Left lung (tissue), 10 donors: Measurements from ENCODE around the gene PEAR1. TPM values are rescaled to one million over a fixed set of nuclear protein-coding genes. Genes with fewer than 3 reads are reported as not detected.

Experiments
- ATAC-seq: fragments of 200-7000 bp; cut with Tn5 transposase; one replicate; pipeline ENCODE4 v1.9.1; 2020; ENCODE audit warnings: moderate library complexity
- DNase-seq, 4 donors: peaks; one replicate each; pipeline ENCODE4 v3.0.0-alpha.2; 2013 to 2020
- H3K27ac ChIP-seq, 2 donors: fragments of 200-600 bp; sonication (generic) in 1 of 2; one replicate each; pipeline versions ENCODE4 v1.5.0 to v1.8.0; 2020 to 2021
- H3K27me3 ChIP-seq, 2 donors: fragments of 200-600 bp; sonication (generic) in 1 of 2; one replicate each; pipeline versions ENCODE4 v1.5.0 to v1.8.0; 2020 to 2021
- H3K36me3 ChIP-seq, 2 donors: fragments of 200-600 bp; sonication (generic) in 1 of 2; one replicate each; pipeline versions ENCODE4 v1.5.0 to v1.8.0; 2020 to 2021
- H3K4me1 ChIP-seq, 2 donors: fragments of 200-600 bp; one replicate each; pipeline ENCODE4 v1.8.0; 2021
- H3K4me3 ChIP-seq, 2 donors: fragments of 200-600 bp; sonication (generic) in 1 of 2; one replicate each; pipeline versions ENCODE4 v1.5.0 to v1.8.0; 2020 to 2021; ENCODE audit warnings: mild to moderate bottlenecking in 1 of 2
- H3K9me3 ChIP-seq, 2 donors: fragments of 200-600 bp; sonication (generic) in 1 of 2; one replicate each; pipeline versions ENCODE4 v1.5.0 to v1.8.0; 2020 to 2021
- intact Hi-C, 2 donors: fragments of 100-400 bp; cut with DNase I; formaldehyde crosslinking; loops; one replicate each; pipeline versions ENCODE4 v1.11.2 to v1.14.2; 2022
- polyA plus RNA-seq, 6 donors: library from polyadenylated mRNA; unstranded; fragments of 120-200 nt; gene quantifications; one replicate each; pipeline ENCODE4 v1.2.1, GENCODE V29; 2013; ENCODE audit not compliant: insufficient read length in 6 of 6
- total RNA-seq, 2 donors: library from RNA; stranded (reverse); fragmentation: NEBNext Ultra II Directional; extraction: Animal tissue kit (Norgen Biotek cat#: 25700); gene quantifications; one replicate each; pipeline ENCODE4 v1.2.1, GENCODE V29; 2021
- TF ChIP-seq, protein P1 (sequence below), 2 donors: fragments of 200-600 bp; sonication (generic) in 1 of 2; IDR thresholded peaks; one replicate each; pipeline versions ENCODE4 v1.5.0 to v1.8.0; 2021; ENCODE audit warnings: antibody characterized with exemption in 2 of 2
- donor health status: DM: no; HTN: yes; CAD: no.
- donor health status: DM: no; HTN: no; CAD: no.

PEAR1 gene
- total and polyA plus RNA-seq, 8 donors, result 10.6 to 30.1 (median 28.3) TPM

DNA sequence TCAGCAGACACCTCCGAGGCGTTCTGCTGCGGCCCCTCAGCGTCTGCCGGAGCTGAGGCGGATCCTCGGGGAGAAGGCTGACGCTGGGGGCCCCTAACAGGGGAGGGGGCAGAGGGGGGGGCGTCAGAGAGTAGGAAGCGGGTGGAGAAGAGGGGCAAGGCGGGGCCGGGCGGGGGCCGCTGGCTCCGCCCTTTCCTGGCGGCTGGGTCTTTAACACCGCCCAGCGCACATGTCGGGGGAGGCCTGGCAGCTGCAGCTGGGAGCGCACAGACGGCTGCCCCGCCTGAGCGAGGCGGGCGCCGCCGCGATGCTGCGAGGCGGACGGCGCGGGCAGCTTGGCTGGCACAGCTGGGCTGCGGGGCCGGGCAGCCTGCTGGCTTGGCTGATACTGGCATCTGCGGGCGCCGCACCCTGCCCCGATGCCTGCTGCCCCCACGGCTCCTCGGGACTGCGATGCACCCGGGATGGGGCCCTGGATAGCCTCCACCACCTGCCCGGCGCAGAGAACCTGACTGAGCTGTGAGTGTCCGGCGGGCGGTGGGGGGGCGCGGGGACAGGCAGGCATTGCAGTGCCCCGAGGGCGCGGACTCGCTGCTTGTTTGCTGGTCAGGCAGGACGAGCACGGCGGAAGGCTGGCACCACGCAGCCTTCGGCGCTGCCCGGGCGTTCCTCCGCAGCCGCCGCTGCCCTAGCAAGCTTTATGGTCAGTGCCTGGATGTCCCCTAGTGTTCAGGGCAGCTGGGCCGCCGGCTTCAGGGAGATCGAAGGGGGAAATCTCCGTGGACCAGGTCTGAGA lies 32.7 kb upstream of the PEAR1 start, which contains the start of gene NTRK1:
NTRK1 (plus strand) TSS at position 238 of the 796 bp plus-strand sequence; CDS start at position 308, 70 bp downstream.
- peaks cover 48 to 96% of the 10 kb centered on the region in 2 donors for H3K27me3 ChIP-seq
- H3K36me3 ChIP-seq, result no peaks in the 10 kb centered on the region
- H3K27ac ChIP-seq, result no peak within 1 kb of the TSS
- H3K9me3 ChIP-seq, result no peaks in the 10 kb centered on the region
- TF ChIP-seq, protein P1, sequence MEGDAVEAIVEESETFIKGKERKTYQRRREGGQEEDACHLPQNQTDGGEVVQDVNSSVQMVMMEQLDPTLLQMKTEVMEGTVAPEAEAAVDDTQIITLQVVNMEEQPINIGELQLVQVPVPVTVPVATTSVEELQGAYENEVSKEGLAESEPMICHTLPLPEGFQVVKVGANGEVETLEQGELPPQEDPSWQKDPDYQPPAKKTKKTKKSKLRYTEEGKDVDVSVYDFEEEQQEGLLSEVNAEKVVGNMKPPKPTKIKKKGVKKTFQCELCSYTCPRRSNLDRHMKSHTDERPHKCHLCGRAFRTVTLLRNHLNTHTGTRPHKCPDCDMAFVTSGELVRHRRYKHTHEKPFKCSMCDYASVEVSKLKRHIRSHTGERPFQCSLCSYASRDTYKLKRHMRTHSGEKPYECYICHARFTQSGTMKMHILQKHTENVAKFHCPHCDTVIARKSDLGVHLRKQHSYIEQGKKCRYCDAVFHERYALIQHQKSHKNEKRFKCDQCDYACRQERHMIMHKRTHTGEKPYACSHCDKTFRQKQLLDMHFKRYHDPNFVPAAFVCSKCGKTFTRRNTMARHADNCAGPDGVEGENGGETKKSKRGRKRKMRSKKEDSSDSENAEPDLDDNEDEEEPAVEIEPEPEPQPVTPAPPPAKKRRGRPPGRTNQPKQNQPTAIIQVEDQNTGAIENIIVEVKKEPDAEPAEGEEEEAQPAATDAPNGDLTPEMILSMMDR (IDR thresholded peaks at IDR 0.05), result no peak
- ATAC-seq (peak; percentile 62), DNase-seq (peak in 1 of 4 donors; percentile 33)
- H3K4me1 ChIP-seq, result peaks cover 15 to 24% of the 10 kb centered on the region in 2 donors
- intact Hi-C loops, result loop anchor here in 1 of 2 donors (5.0 kb wide), 1 partner anchor 64 kb away; no protein-coding TSS in a partner anchor
- H3K4me3 ChIP-seq, result peak within 1 kb of the TSS; percentile 5 to 12

DNA sequence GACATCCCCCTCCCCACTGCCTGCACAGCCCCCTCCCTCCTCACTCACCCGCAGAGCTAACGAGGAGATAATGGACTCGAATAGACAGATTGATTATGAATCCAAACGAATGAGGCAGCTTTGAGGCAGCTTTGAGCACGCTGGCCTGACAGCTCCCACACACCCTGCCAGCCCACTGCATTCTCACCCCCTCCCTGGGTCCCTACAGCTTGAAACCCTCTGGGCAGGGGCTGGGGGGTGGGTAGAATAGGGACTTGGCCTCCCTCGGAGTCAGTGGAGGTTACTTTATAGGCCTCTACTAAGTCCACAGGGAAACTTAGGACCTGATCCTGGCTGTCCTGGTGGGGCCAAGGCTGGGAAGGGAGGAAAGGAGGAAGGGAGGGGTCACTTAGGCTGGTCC lies 30.9 kb upstream of the PEAR1 start:
- Histone ChIP-seq H3K4me3 (no peak overlapping the region), H3K27me3 (peaks cover 48 to 94% of the 10 kb centered on the region in 2 donors), H3K27ac (no peak overlapping the region), H3K9me3 (no peaks in the 10 kb centered on the region), H3K4me1 (peaks cover 15 to 24% of the 10 kb centered on the region in 2 donors), H3K36me3 (no peaks in the 10 kb centered on the region)
- ATAC-seq, result no peak
- intact Hi-C loops, result loop anchor here in 1 of 2 donors (5.0 kb wide), 1 partner anchor 65 kb away; no protein-coding TSS in a partner anchor
- TF ChIP-seq, protein P1 (IDR thresholded peaks at IDR 0.05), result no peak
- no peak for DNase-seq

DNA sequence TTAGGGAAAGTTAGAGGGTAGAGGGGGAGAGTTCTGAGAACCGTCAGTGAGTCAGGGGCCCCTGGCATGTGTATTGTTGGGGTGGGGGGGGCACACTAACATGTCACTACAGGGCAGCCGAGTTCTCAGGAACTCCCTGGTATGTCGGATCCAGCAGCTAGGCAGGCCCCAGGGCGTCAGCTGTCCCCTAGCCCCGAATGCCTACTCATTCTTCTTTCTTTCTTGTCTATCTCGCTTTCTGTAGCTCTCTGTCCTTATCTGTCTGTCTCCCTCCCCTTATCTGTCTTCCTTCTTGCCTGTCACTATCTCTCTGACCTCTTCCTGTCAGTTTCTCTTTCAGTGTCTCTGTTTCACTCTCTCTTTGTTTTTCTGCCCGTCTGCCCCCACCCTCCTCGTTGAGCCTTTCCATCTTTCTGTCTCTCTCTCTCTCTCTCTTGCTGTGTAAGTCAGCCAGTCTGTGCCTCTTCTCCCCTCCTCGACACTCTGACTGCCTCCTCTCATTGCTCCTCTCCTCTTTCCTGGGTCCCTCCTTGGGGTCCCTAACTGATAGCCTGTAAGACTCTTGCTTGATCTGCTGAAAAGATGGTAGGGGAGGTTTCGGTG lies 30.4 kb upstream of the PEAR1 start:
- ATAC-seq (no peak), DNase-seq (no peak)
- TF ChIP-seq, protein P1 (IDR thresholded peaks at IDR 0.05), result no peak
- Histone ChIP-seq H3K36me3 (no peaks in the 10 kb centered on the region), H3K4me3 (no peak overlapping the region), H3K27me3 (peaks cover 43 to 93% of the 10 kb centered on the region in 2 donors), H3K9me3 (no peaks in the 10 kb centered on the region), H3K27ac (no peak overlapping the region), H3K4me1 (peaks cover 15 to 24% of the 10 kb centered on the region in 2 donors)
- intact Hi-C loops, result loop anchor here in 1 of 2 donors (5.0 kb wide), 1 partner anchor 66 kb away; no protein-coding TSS in a partner anchor

DNA sequence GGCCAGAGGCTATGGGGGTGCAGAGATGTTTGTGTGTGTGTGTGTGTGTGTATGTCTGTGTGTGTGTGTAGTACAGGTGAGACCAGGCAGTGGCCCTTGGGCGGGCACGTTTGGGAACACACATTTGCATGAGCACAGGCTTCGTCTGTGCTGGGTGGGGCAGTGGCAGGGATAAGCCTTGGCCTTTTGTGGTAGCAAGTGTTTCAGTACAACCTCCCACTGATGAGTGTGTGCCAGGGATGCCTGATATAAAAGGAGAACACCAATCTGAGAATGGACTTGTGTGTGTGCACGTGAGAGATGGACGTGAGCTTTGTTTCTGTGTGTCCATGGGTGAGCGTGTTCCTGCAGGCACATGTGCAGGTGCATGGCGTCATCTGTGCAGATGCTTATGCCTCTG lies 29.9 kb upstream of the PEAR1 start:
- no peak overlapping the region for H3K4me3 ChIP-seq
- peaks cover 15 to 24% of the 10 kb centered on the region in 2 donors for H3K4me1 ChIP-seq
- no peaks in the 10 kb centered on the region for H3K9me3 ChIP-seq
- no peaks in the 10 kb centered on the region for H3K36me3 ChIP-seq
- no peak overlapping the region for H3K27ac ChIP-seq
- ATAC-seq (no peak), DNase-seq (no peak)
- H3K27me3 ChIP-seq, result peaks cover 38 to 93% of the 10 kb centered on the region in 2 donors
- intact Hi-C loops, result loop anchor here in 1 of 2 donors (5.0 kb wide), 1 partner anchor 66 kb away; no protein-coding TSS in a partner anchor
- TF ChIP-seq, protein P1 (IDR thresholded peaks at IDR 0.05), result no peak

GRCh38 chr1:156864796-156865195 lies 28.7 kb upstream of the PEAR1 start:
- ATAC-seq (no peak), DNase-seq (no peak)
- Histone ChIP-seq H3K9me3 (no peaks in the 10 kb centered on the region), H3K4me1 (peaks cover 14 to 16% of the 10 kb centered on the region in 2 donors), H3K27ac (no peak overlapping the region), H3K36me3 (no peaks in the 10 kb centered on the region), H3K4me3 (no peak overlapping the region), H3K27me3 (peaks cover 27 to 81% of the 10 kb centered on the region in 2 donors)
- TF ChIP-seq, protein P1 (IDR thresholded peaks at IDR 0.05), result no peak
- intact Hi-C loops, result loop anchor here in 1 of 2 donors (5.0 kb wide), 1 partner anchor 67 kb away; no protein-coding TSS in a partner anchor
